DOHH2 (cell line): ENCODE data around the gene CIC.

Experiments used
- CTCF ChIP-seq: fragments of 200-600 bp; sonication (generic); IDR thresholded peaks from one replicate; pipeline ENCODE4 v1.5.1; 2014; ENCODE audit warnings: antibody characterized with exemption, mild to moderate bottlenecking, low read depth, low read length; ENCODE audit not compliant: poor library complexity, severe bottlenecking
- EZH2phosphoT487 ChIP-seq: fragments of 200-600 bp; sonication (generic); IDR thresholded peaks from 2 replicates; pipeline ENCODE4 v1.6.1; 2017; ENCODE audit warnings: borderline replicate concordance, mild to moderate bottlenecking, antibody characterized with exemption, low read length, moderate library complexity, mixed read lengths

GRCh38 chr19:42246143-42246921, 22.7 kb upstream of the CIC start:
- TF ChIP-seq CTCF, result no peak
- TF ChIP-seq EZH2phosphoT487, result no peak
